ENCODE measurements around the gene GGT1. TPM values are rescaled to one million over a fixed set of nuclear protein-coding genes. Genes with fewer than 3 reads are reported as not detected.
"Not testable (repeated sequence)": the region's sequence is repeated elsewhere in the genome, so short reads cannot be mapped to it uniquely, and the experiment has no call there.

The GGT1 gene
- total and polyA plus RNA-seq, 2 donors, result 4.1 to 7.4 TPM

GRCh38 chr22:24599514-24599913, 3.5 kb upstream of the GGT1 start:
- WGBS, result 85% methylated on average over 8 of the region's 8 CpGs
- no peak overlapping the region for H3K4me3 ChIP-seq (ENCODE audit: low read depth, low read length)
- no peaks in the 10 kb centered on the region for H3K4me1 ChIP-seq (ENCODE audit: insufficient read depth)
- no peak overlapping the region for H3K27ac ChIP-seq (ENCODE audit: low read depth)
- H3K36me3 ChIP-seq (ENCODE audit: insufficient read depth), result no peaks in the 10 kb centered on the region
- no peak for DNase-seq (ENCODE audit: extremely low spot score)

GRCh38 chr22:24599958-24600715, 2.9 kb upstream of the GGT1 start:
- DNase-seq (ENCODE audit: extremely low spot score); H3K36me3 ChIP-seq (ENCODE audit: insufficient read depth); H3K27ac ChIP-seq (ENCODE audit: low read depth); H3K4me1 ChIP-seq (ENCODE audit: insufficient read depth); H3K4me3 ChIP-seq (ENCODE audit: low read depth, low read length): not testable (repeated sequence)
- WGBS, result 90% methylated on average over 3 of the region's 3 CpGs

- no peaks in the 10 kb centered on the region for H3K36me3 ChIP-seq (ENCODE audit: insufficient read depth)
- H3K4me1 ChIP-seq (ENCODE audit: insufficient read depth), result no peaks in the 10 kb centered on the region
- 75% methylated on average over 12 of the region's 12 CpGs for WGBS
- no peak for DNase-seq (ENCODE audit: extremely low spot score)
- H3K4me3 ChIP-seq (ENCODE audit: low read depth, low read length), result no peak overlapping the region
- no peak overlapping the region for H3K27ac ChIP-seq (ENCODE audit: low read depth)
Measured at GRCh38 chr22:24601217-24602104, 1.5 kb upstream of the GGT1 start.

GRCh38 chr22:24602105-24602749, 766 bp upstream of the GGT1 start:
- H3K4me1 ChIP-seq (ENCODE audit: insufficient read depth); H3K36me3 ChIP-seq (ENCODE audit: insufficient read depth); DNase-seq (ENCODE audit: extremely low spot score); H3K4me3 ChIP-seq (ENCODE audit: low read depth, low read length); H3K27ac ChIP-seq (ENCODE audit: low read depth): not testable (repeated sequence)
- 92% methylated on average over 11 of the region's 11 CpGs for WGBS

- not testable (repeated sequence) for H3K27ac ChIP-seq (ENCODE audit: low read depth); H3K4me1 ChIP-seq (ENCODE audit: insufficient read depth); DNase-seq (ENCODE audit: extremely low spot score)
Measured at GRCh38 chr22:24603770-24604629, 1.0 kb downstream of the GGT1 start.

GRCh38 chr22:24606340-24606739, 3.3 kb downstream of the GGT1 start:
- H3K27ac ChIP-seq (ENCODE audit: low read depth); H3K36me3 ChIP-seq (ENCODE audit: insufficient read depth); DNase-seq (ENCODE audit: extremely low spot score); H3K4me3 ChIP-seq (ENCODE audit: low read depth, low read length); H3K4me1 ChIP-seq (ENCODE audit: insufficient read depth): not testable (repeated sequence)
- 70% methylated on average over 2 of the region's 2 CpGs for WGBS

More at GRCh38 chr22:24603770-24604629, 1.0 kb downstream of the GGT1 start:
- not testable (repeated sequence) for H3K36me3 ChIP-seq (ENCODE audit: insufficient read depth); H3K4me3 ChIP-seq (ENCODE audit: low read depth, low read length)
- 14% methylated on average over 18 of the region's 18 CpGs for WGBS

GRCh38 chr22:24607429-24607983, 4.5 kb downstream of the GGT1 start:
- not testable (repeated sequence) for H3K36me3 ChIP-seq (ENCODE audit: insufficient read depth); DNase-seq (ENCODE audit: extremely low spot score); H3K4me1 ChIP-seq (ENCODE audit: insufficient read depth); H3K27ac ChIP-seq (ENCODE audit: low read depth); H3K4me3 ChIP-seq (ENCODE audit: low read depth, low read length)
- 74% methylated on average over 18 of the region's 18 CpGs for WGBS

GRCh38 chr22:24608327-24608726, 5.3 kb downstream of the GGT1 start:
- WGBS, result 85% methylated on average over 6 of the region's 6 CpGs
- not testable (repeated sequence) for DNase-seq (ENCODE audit: extremely low spot score); H3K27ac ChIP-seq (ENCODE audit: low read depth); H3K4me1 ChIP-seq (ENCODE audit: insufficient read depth); H3K36me3 ChIP-seq (ENCODE audit: insufficient read depth); H3K4me3 ChIP-seq (ENCODE audit: low read depth, low read length)

- H3K36me3 ChIP-seq (ENCODE audit: insufficient read depth); H3K27ac ChIP-seq (ENCODE audit: low read depth); H3K4me3 ChIP-seq (ENCODE audit: low read depth, low read length); H3K4me1 ChIP-seq (ENCODE audit: insufficient read depth); DNase-seq (ENCODE audit: extremely low spot score): not testable (repeated sequence)
- whole genome bisulfite sequencing, result 97% methylated on average over 2 of the region's 3 CpGs
Measured at GRCh38 chr22:24609888-24610287, 6.9 kb downstream of the GGT1 start.

GRCh38 chr22:24614794-24615193, 11.8 kb downstream of the GGT1 start:
- not testable (repeated sequence) for H3K4me3 ChIP-seq (ENCODE audit: low read depth, low read length); DNase-seq (ENCODE audit: extremely low spot score); H3K4me1 ChIP-seq (ENCODE audit: insufficient read depth); H3K27ac ChIP-seq (ENCODE audit: low read depth); H3K36me3 ChIP-seq (ENCODE audit: insufficient read depth)
- WGBS, result 78% methylated on average over 15 of the region's 15 CpGs

GRCh38 chr22:24621244-24621643, 18.3 kb downstream of the GGT1 start:
- 80% methylated on average over 4 of the region's 5 CpGs for WGBS
- H3K27ac ChIP-seq (ENCODE audit: low read depth); H3K4me3 ChIP-seq (ENCODE audit: low read depth, low read length); H3K36me3 ChIP-seq (ENCODE audit: insufficient read depth); H3K4me1 ChIP-seq (ENCODE audit: insufficient read depth); DNase-seq (ENCODE audit: extremely low spot score): not testable (repeated sequence)

GRCh38 chr22:24622596-24622995, 19.6 kb downstream of the GGT1 start:
- not testable (repeated sequence) for DNase-seq (ENCODE audit: extremely low spot score)
- 61% methylated on average over 2 of the region's 2 CpGs for WGBS

GRCh38 chr22:24627911-24628310, 24.9 kb downstream of the GGT1 start:
- 92% methylated on average over 13 of the region's 16 CpGs for WGBS
- H3K36me3 ChIP-seq (ENCODE audit: insufficient read depth); H3K4me3 ChIP-seq (ENCODE audit: low read depth, low read length); DNase-seq (ENCODE audit: extremely low spot score); H3K27ac ChIP-seq (ENCODE audit: low read depth); H3K4me1 ChIP-seq (ENCODE audit: insufficient read depth): not testable (repeated sequence)

More at GRCh38 chr22:24622596-24622995, 19.6 kb downstream of the GGT1 start:
- not testable (repeated sequence) for H3K4me1 ChIP-seq (ENCODE audit: insufficient read depth); H3K4me3 ChIP-seq (ENCODE audit: low read depth, low read length); H3K36me3 ChIP-seq (ENCODE audit: insufficient read depth); H3K27ac ChIP-seq (ENCODE audit: low read depth)

Data from urinary bladder (tissue), 4 donors.